CD4-positive, alpha-beta T cell treated with Interleukin-6 for 4 hours (primary cell): ENCODE results near the gene LRRTM4.
"Not testable (repeated sequence)": the region's sequence is repeated elsewhere in the genome, so short reads cannot be mapped to it uniquely, and the experiment has no call there.

Experiments used
- DNase-seq: peaks from one replicate; pipeline ENCODE4 v3.0.0-alpha.2; 2020; ENCODE audit warnings: mixed read lengths

Gene LRRTM4

GRCh38 chr2:77309725-77310124 is 212.5 kb downstream of the LRRTM4 start:
- DNase-seq = no peak

GRCh38 chr2:77301441-77301840 is 220.7 kb downstream of the LRRTM4 start:
- DNase-seq = no peak

- no peak for DNase-seq
Measured at GRCh38 chr2:77296791-77297190, 225.4 kb downstream of the LRRTM4 start.

- DNase-seq = no peak
Measured at GRCh38 chr2:77294474-77294873, 227.7 kb downstream of the LRRTM4 start.

- DNase-seq = no peak
Measured at GRCh38 chr2:77284353-77284752, 237.8 kb downstream of the LRRTM4 start.

- DNase-seq = no peak
Measured at GRCh38 chr2:77271262-77271661, 250.9 kb downstream of the LRRTM4 start.

- DNase-seq = no peak
Measured at GRCh38 chr2:77270433-77270832, 251.7 kb downstream of the LRRTM4 start.

- no peak for DNase-seq
Measured at GRCh38 chr2:77268626-77269025, 253.6 kb downstream of the LRRTM4 start.

- no peak for DNase-seq
Measured at GRCh38 chr2:77232909-77233425, 289.2 kb downstream of the LRRTM4 start.

GRCh38 chr2:77228391-77228790 is 293.8 kb downstream of the LRRTM4 start:
- no peak for DNase-seq

GRCh38 chr2:77210725-77211124 is 311.5 kb downstream of the LRRTM4 start:
- no peak for DNase-seq

- no peak for DNase-seq
Measured at GRCh38 chr2:77207331-77207730, 314.8 kb downstream of the LRRTM4 start.

GRCh38 chr2:77201755-77202154 is 320.4 kb downstream of the LRRTM4 start:
- no peak for DNase-seq

GRCh38 chr2:77199411-77199810 is 322.8 kb downstream of the LRRTM4 start:
- DNase-seq = no peak

- DNase-seq = no peak
Measured at GRCh38 chr2:77193858-77194448, 328.2 kb downstream of the LRRTM4 start.

GRCh38 chr2:77192811-77193289 is 329.3 kb downstream of the LRRTM4 start:
- DNase-seq = no peak

GRCh38 chr2:77191665-77192064 is 330.5 kb downstream of the LRRTM4 start:
- no peak for DNase-seq

- no peak for DNase-seq
Measured at GRCh38 chr2:77190721-77191346, 331.3 kb downstream of the LRRTM4 start.

GRCh38 chr2:77185052-77185451 is 337.1 kb downstream of the LRRTM4 start:
- no peak for DNase-seq

GRCh38 chr2:77179297-77179696 is 342.9 kb downstream of the LRRTM4 start:
- no peak for DNase-seq

GRCh38 chr2:77175266-77175780 is 346.9 kb downstream of the LRRTM4 start:
- DNase-seq = not testable (repeated sequence)

- DNase-seq = no peak
Measured at GRCh38 chr2:77169426-77169825, 352.8 kb downstream of the LRRTM4 start.

- not testable (repeated sequence) for DNase-seq
Measured at GRCh38 chr2:77164021-77164420, 358.2 kb downstream of the LRRTM4 start.

- DNase-seq = no peak
Measured at GRCh38 chr2:77161009-77161408, 361.2 kb downstream of the LRRTM4 start.
